Neural progenitor cell (in vitro differentiated cells): ENCODE measurements around the gene DOK5.

Experiments
- CTCF ChIP-seq: fragments of 200-600 bp; sonication (generic); IDR thresholded peaks from 2 replicates; pipeline ENCODE4 v1.5.1; 2017; ENCODE audit warnings: antibody characterized with exemption, mild to moderate bottlenecking
- EZH2phosphoT487 ChIP-seq: fragments of 200-600 bp; sonication (generic); IDR thresholded peaks from 2 replicates; pipeline ENCODE4 v1.6.1; 2017; ENCODE audit warnings: antibody characterized with exemption

DNA sequence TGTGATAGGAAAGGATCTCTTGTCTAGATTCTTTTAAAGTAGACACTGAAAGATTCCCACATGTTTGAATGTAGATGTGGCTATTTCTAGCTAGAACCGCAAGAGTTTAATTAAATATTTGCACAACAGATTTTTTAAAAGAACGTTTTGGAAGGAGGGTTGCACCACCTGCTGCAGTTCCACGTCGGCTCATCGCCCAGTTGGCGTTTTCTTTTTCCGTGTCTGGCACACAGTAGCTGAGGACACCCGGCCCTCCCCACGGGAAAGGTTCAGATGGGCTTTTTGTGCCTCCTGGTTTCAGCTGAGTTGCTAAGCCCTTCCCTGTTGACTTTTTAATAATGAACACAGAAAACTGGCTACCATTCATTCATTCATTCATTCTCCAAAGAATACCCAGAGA is 41.8 kb upstream of the DOK5 start:
- no peak for TF ChIP-seq CTCF
- TF ChIP-seq EZH2phosphoT487 = no peak
